Hepatocyte (in vitro differentiated cells): ENCODE data around the gene PRAC2.

Experiments used
- CTCF ChIP-seq: fragments of 200-600 bp; sonication (generic); IDR thresholded peaks from 2 replicates; pipeline ENCODE4 v1.5.1; 2016; ENCODE audit warnings: antibody characterized with exemption, mild to moderate bottlenecking; ENCODE audit not compliant: poor library complexity
- EZH2 ChIP-seq: fragments of 200-600 bp; sonication (generic); IDR thresholded peaks from 2 replicates; pipeline ENCODE4 v1.6.1; 2016; ENCODE audit warnings: antibody characterized with exemption, mild to moderate bottlenecking, borderline replicate concordance
- EZH2phosphoT487 ChIP-seq: fragments of 200-600 bp; sonication (generic); IDR thresholded peaks from one replicate; pipeline ENCODE4 v1.6.1; 2018; ENCODE audit warnings: antibody characterized with exemption, mild to moderate bottlenecking, low read depth, moderate library complexity; ENCODE audit not compliant: unreplicated experiment, severe bottlenecking

DNA sequence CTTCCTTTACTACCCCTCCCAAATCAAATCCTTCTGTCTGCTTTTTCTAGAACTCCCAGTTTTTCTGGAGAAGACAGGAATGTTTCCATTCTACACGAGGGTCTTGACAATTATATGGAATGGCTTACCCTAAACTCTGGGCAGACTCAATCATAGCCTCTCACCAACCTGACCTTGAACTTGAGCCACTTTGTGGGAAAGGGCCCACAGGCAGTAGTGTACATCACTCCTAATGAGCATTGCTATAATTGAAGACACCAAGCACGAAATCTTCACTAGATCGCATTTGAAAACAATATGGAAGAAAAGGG lies 7.2 kb downstream of the PRAC2 start:
- no peak for TF ChIP-seq CTCF
- TF ChIP-seq EZH2, result no peak
- TF ChIP-seq EZH2phosphoT487, result no peak
